NCI-H2227 (cell line): Measurements from ENCODE around the gene TMPRSS3.
"Not testable (repeated sequence)": the region's sequence is repeated elsewhere in the genome, so short reads cannot be mapped to it uniquely, and the experiment has no call there.

Source experiments
- DNase-seq: peaks from one replicate; lab custom pipeline; 2025; ENCODE audit not compliant: unreplicated experiment; lab: John Stamatoyannopoulos, UW

Gene TMPRSS3

DNA sequence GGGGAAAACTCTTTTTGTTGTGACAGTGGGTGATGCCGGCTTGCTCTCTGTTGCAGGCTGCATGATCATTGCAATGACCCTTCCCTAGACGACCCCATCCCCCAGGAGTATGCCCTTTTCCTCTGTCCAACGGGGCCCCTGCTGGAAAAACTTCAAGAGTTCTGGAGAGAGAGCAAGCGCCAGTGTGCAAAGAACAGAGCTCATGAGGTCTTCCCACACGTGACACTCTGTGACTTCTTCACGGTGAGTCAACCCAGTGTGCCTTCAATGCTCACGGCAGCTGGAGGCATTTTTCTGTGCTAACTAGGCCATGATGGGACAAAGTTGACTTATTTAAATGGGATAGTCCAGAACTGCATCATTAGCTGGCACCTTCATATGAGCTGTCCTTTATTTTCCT lies 13.5 kb upstream of the TMPRSS3 start:
- no peak for DNase-seq

DNA sequence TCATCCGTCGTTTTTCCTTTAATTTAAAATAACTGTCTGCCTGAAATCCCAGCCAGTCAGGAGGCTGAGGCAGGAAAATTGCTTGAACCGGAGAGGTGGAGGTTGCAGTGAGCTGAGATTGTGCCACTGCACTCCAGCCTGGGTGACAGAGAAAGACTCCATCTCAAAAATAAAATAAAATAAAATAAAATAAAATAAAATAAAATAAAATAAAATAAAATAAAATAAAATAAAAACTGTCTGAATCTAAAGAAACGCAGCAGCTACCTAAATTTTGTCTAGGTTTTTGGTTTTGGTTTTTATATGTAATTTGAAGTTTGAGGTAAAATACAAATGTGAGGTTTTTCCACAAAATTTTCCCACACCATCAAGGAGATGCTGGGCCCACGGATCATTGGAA lies 12.9 kb upstream of the TMPRSS3 start:
- DNase-seq, result not testable (repeated sequence)

DNA sequence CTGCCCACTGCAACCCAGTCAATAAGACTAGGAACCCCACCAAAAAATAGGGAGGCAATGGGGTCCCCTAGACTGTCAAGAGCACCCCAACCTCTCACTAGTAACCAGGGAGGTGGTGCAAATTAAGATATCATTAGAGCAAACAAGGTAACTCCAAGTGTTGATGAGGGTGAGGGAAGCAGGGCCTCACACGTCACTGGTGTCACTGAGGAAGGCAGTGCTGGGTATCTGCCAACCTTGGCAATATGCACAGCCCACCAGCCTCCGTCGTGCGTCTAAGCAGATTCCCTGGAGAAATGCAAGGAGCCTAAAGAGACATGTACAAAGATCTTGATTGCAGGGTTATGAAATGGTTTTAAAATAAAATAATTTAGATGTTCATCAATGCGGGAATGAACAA lies 11.6 kb upstream of the TMPRSS3 start:
- no peak for DNase-seq

DNA sequence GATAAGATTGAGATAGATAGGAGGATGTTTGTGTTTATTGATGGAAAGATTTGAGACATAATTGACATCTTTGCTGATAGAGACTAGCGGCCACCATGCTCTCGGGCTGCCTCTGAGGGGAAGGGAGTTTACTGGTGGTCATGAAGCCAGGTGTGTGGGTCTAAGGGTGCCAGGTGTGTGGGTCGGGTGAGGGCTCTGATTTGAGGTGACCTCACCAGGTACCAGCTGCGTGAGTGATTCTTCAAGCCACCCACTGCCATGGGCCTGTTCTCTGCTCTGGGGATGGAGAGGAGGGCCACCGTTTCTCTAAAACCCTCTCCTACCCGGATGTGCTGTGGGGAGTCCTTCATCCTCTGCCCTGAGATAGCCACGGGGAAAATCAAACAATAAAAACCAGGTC lies 11.0 kb upstream of the TMPRSS3 start:
- no peak for DNase-seq

DNA sequence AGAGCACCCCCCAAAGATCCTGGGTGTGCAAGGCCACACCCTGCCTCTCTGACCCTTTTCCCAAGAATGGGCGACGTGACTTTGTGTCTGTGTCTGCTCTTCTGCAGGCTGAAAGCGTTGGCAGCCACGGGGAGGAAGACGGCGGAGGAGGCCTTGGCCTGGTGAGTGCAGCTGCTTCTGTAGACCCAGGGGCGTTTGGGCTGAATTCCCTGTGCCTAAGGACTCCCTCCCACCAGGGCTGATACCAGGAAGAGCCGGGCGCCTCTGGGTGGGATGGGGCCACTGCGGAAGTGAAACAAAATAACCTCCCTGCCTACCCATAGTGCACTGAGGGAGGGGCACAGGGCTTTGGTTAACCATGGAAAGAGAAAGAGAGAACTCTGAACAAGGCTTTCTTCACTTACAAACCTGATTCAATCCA lies 10.4 kb upstream of the TMPRSS3 start:
- DNase-seq, result no peak

DNA sequence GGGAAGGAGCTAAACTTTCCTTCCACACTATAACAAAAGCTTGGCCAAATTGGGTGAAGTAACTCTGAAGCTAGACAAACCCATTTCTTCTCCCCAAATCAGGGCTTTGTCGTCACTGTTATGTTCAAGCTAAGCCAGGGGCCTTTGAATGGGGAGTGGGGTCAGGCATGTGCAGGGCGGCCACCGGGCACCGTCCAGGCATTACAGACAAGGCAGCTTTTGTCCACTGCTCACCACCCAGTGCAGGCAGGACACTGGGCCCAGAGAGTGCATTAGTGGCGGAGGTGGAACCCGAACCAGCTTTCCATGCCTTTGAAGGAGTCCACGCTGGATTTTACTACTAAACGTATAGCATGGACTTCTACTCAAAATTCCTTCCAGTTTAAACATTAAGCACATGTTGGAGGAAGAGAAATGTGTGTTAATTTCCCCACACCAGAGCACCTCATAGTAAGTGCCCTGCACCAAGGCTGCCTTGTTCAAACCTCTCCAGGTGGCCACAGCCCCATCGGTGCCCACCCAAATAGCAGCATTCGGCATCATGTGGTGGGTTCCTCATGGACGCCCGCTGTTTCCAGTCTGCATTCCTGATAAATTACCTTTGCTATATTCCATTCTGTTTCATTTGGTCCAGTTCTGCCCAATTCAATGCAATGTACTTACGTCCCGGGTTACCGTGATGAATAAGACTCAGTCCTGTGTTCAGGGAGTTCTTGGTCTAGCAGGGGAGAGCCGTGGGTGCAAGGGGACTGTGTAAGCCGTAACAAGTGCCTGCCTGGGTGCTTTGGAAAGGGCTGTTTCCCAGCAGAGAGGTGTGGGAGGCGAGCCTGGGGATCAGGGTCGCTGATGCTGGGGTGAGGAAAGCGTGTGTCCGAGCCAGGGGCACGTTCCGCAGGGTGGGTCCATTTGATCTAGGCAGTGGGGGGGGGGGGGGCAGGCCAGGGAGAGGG lies 9.5 kb upstream of the TMPRSS3 start:
- no peak for DNase-seq

DNA sequence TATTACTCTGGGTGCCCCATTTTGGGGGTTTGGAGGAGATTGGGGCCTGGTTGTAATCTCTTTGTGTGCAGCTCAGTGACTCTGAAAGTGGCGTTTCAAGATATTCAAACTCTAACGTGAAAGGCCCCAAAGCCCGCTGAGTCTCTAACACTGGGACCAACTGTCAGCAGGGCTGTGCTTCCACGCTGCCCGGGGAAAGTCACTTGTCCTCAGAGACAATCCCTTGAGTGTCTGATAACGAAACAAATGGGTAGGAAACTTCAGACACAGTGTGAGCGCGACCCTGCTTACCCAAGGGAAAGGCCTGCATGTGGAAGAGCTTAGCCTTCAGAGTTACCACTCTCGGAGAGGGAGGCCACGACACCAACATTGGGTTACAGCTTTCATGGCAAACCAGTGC lies 8.7 kb upstream of the TMPRSS3 start:
- DNase-seq, result no peak

DNA sequence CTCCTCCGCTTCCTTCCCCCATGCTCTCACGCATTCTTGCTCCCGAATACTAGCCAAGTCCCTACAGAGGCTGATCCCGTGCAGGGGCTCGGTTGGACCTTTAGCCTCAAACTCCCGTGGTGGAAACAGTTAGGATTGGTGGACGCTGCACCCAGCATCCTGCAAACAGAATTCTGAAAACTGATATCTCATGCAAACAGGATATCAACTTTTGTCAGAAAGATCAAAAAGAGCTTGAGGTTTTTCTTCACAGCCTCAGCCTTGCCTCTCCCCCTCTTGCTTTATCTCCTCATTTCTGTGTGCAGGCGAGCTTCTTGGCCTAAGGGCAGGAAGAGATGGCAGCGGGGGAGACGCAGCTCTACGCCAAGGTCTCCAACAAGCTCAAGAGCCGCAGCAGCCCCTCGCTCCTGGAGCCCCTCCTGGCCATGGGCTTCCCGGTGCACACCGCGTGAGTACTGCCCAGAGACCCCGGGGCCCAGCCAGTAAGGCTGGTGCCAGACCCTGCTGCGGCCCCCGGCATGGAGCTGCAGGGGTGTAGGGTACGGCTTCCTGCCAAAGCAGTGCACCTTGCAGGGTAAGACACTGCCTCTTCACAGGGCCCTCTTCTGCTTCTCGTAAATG lies 7.9 kb upstream of the TMPRSS3 start, which contains the start of gene UBASH3A:
TSS of gene UBASH3A (plus strand) at position 292 of the 621 bp plus-strand sequence. CDS start at position 336, 44 bp downstream.
- no peak for DNase-seq

DNA sequence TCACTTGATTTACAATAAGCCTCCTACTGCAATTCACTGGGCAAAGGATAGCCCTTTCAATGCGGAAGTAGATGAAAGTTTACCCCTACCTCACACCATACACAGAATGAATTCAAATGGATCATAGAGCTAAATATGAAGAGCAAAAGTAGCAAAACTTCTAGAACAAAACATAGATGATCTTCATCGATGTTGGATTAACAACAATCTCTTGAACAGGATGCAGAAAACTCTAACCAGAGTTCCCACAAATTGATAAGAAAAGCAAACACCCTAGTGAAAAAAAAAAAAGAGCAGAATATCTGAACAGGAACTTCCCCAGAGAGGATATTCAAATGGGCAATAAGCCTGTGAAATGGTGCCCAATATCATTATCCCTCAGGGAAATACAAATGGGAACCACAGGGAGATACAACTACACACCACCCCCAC lies 6.0 kb upstream of the TMPRSS3 start:
- DNase-seq, result no peak

DNA sequence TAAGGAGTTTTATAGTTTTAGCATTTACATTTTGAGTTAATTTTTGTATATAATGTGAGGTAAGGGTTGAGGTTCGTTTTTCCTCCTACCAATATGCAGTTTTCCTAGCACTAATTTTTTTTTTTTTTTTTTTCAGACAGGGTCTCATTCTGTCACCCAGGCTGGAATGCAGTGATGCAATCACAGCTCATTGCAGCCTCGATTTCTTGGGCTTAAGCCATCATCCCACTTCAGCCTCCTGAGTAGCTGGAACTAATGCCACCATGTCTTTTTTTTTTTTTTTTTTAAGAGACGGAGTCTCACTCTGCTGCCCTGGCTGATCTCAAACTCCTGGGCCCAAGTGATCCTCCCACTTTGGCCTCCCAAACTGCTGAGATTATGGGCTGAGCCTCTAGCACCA lies 5.3 kb upstream of the TMPRSS3 start:
- DNase-seq, result no peak

DNA sequence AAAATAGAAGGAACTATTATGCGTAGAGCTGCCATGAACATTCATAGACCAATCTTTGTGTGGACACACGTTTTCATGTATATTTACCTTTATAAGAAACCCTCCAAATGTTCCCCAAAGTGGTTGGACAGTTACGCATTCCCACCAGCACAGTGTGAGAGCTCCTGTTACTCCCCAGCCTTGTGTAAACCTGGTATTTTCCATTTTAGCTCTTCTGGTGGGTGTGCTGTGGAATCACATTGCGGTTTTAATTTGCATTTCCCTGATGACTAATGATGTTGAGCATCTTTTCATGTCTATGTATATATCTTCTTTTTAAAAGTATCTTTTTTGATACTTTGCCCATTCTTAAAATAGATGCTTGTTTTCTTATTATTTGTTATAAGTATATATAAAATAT lies 4.7 kb upstream of the TMPRSS3 start:
- no peak for DNase-seq

DNA sequence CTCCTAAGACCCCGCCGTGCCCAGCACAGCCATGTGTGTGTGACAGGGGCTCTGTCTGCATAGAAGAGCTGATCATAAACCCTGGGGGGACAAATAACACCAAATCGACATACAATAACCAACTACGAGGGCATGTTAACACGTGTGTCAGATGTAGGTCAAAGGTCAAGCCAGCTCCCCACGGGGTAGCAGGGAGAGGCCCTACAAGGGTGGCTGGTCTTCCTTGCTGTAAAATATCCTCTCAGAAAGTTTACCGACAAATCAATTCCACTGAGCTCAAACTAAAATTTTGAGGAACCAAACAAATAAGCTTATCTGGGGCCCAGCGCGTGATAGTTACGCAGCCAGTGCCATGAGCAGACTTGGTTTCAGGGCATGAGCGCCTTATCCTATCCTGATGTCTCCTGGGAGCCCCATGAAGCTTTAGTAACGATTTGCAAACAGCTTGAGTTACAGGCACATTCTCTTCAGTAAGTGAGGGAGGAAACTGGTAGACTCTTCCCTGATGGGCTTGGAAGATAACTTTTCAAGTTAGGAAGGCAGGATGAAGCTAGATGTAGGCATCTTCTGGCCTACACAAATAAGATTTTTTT lies 2.7 kb upstream of the TMPRSS3 start:
- no peak for DNase-seq

DNA sequence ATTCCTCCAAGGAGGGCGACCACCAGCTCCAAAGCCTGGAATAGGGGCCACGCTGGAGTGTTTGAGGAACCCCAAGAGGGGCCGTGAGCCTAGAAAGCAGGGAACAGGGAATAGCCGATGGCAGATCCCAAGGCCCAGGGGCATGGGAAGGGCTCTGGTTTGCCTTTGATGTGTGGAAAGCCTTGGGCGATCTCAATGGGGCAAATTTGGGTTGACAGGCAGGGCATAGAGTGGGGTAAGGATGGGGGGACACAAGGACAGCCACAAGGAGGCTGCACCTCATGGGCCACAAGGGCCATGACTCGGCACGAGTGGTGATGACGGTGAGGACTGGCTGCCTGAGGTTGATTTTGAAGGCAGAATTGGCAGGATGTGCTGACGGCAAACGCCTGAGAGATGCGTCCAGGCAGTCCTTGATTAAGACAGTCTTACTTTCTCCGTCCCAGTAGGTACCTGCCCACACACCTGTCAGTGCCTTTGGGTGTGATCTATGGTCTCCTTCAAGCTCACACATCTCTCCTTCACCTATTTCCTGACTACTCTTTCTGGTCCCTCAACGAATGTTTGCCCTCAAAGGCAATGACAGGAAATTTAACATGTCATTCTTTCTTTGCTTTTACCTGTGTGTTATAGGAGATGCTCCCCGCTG lies 2.0 kb upstream of the TMPRSS3 start:
- no peak for DNase-seq

DNA sequence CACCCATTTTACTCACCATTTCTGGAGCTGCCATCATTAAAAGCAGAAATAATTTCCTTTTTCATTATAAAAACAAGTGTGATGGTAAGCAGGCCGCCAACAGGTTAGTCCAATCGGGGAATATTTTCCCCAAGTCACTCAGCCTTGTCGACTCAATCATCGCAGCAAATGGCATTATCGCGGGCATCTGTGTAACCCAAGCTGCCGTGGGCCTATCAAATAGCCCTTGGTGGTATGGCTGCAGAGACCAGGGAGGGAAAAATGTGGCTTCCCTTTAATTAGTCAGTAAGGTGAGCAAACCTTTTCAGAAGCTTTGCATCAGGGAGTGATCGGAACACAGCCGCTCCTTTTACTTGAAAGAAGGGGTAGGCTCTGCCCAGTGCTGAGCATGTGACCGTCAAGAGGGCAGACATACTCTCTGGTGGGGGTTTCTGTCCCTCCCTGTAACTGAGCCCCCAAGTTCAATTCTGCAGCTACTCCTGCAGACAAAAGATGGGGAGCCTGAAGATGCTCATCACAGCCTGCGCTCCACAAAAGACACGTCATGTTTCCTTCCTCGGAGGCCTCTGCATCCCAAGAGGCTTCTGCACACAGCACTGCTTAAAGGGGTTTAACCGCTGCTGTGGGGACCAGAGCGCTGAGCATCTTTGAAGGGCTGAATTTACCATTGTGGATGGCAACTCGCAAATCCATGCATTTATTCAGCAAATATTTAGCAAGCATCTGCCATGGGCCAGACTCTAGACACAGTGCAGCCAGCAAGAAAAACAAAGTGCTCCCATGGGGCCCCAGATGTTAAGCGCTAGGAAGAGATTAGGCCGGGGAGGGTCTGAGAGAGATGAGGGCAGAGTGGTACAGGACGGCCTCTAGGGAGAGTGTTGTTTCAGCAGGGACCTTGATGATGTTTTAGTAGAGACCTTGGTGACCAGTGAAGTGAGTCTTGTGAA lies 1.2 kb upstream of the TMPRSS3 start:
- no peak for DNase-seq

DNA sequence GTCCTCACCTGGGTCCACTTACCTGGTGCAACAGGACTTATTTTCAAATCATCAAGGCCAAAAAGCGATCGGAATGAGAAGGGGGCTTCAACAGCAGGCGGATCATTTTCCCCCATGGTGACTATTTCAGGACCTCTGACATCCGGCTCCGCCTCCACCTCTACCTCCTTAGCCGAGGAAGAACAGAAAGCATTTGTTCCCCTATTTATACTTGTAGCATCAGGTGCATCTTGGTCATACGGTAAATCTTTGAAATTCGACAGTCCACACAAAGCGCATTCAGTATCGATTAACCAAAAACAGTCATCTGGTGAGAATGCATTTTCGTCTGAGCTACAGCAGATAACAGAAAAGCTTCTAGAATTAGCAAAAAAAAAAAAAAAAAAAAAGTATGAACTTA lies 550 bp downstream of the TMPRSS3 start:
- DNase-seq, result no peak

DNA sequence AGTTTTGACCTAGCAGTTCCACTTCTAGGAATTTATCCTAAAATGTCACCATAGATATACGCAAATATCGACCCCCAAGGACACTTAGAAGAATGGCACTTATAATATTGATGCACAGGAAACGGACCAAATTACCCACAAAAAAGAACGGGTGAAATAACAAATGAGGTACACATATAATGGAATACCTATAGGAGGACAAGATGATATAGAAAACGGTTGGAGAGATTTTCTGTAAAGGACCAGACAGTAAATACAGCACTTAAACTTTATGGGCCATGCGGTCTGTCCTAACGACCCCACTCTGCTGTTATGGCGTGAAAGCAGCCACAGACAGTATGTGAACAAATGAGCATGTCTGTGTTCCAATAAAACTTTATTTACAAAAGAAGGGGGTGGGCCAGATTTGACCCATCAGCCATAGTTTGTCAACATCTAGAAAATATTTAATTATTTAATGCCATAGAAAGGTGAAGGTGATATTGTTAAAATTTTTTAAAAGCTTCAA lies 2.4 kb downstream of the TMPRSS3 start:
- no peak for DNase-seq

DNA sequence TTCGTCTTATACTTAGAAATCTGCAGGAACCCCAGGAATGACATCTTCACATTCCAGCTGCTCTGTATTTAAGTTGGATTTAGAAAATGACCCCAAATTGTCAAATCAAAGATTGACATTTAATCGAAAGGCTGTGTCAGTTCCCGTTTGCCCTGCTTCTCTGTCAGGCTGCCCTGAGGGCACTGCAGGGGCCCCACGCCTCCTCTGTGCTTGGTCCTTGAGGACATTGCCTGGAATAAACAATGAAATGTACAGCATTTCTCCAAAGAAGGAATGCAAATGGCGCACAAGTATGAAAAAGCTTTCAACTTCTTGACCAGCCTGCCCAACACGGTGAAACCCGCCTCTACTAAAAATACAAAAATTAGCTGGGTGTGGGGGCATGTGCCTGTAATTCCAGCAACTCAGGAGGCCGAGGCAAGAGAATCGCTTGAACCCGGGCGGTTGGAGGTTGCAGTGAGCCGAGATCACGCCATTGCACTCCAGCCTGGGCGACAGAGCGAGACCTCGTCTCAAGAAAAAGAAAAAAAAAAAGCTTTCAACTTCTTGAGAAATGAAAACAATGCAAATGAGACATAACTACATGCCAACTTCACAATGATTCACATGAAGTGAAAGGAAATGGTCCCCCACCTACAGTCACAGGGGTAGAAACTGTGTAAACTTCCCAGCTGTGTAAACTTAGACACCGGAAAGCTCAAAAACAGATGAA lies 3.0 kb downstream of the TMPRSS3 start:
- no peak for DNase-seq

DNA sequence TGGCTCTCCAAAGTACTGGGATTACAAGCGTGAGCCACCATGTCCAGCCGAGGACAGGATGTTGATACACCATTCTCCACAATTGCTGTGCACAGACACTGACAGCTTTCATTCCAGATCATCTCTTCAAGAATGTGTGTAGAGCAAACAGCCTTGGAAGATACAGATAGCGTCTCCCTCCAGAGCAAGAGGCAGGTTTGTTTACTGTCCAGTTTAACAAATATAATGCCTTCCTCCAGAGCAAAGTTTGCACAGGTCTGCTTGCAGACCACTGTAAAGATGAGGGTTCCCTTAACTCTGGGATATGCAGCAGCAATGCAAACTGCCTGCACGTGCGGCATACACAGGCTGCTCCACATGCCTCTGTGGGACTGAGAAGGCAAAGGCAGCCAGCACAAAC lies 4.6 kb downstream of the TMPRSS3 start:
- no peak for DNase-seq

DNA sequence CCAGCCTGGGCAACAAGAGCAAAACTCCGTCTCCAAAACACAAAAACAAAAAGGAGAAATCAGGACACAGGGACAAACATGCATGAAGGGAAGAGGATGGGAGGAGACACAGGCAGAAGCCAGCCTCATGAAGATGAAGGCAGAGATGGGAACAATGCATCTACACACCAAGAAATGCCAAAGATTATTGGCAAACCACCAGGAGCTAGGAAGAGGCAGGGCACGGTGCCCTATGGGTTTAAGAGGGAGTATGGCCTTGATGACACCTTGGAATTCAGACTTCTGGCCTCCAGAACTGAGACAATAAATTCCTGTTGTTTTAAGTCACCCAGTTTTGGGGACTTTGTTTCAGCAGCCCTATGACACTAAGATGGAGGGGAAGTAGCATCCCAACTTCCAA lies 5.2 kb downstream of the TMPRSS3 start:
- DNase-seq, result no peak

DNA sequence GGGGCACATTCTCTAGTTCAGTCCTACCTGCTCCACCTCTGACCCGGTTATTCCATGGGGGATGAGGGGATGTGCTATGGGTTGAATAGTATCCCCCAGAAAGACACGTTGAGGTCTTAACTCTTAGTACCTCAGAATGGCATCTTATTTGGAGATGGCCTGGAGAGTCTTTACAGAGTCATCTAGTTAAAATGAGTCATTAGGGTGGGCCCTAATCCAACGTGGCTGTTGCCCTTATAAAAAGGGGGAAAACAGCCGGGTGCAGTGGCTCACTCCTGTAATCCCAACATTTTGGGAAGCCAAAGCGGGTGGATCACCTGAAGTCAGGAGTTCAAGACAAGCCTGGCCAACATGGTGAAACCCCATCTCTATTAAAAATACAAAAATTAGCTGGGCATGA lies 5.7 kb downstream of the TMPRSS3 start:
- DNase-seq, result no peak
